GM12878 (cell line): Measurements from ENCODE around the gene LDB2. TPM values are rescaled to one million over a fixed set of nuclear protein-coding genes. Genes with fewer than 3 reads are reported as not detected.

ENCODE experiments used
- ATAC-seq: fragments of 200-7000 bp; cut with Tn5 transposase; 3 replicates; pipeline ENCODE4 v1.9.1; 2020; ENCODE audit warnings: mild to moderate bottlenecking, moderate library complexity
- BruUV-seq: library from RNA; stranded (reverse); fragments of 400-500 nt; replicated peaks from 2 replicates; lab custom pipeline; 2021; lab: Mats Ljungman, UMichigan
- CTCF ChIA-PET: fragments of 300-600 bp; sonication (Branson Sonifier 250); formaldehyde crosslinking; extraction: SDS; loops from one replicate; lab custom pipeline; 2021; ENCODE audit warnings: inconsistent platforms; lab: Yijun Ruan, JAX
- POLR2A ChIA-PET: fragments of 350-600 bp; formaldehyde crosslinking; extraction: SDS; loops from one replicate; lab custom pipeline; 2021; ENCODE audit warnings: inconsistent platforms; lab: Charles Lee
- RAD21 ChIA-PET: fragments of 300-600 bp; sonication (Branson Sonifier 250); formaldehyde crosslinking; loops from one replicate; lab custom pipeline; 2023; ENCODE audit warnings: antibody characterized with exemption; ENCODE audit not compliant: unreplicated experiment; lab: Charles Lee
- SMC1A ChIA-PET: fragments of 300-600 bp; sonication (Branson Sonifier 250); formaldehyde crosslinking; loops from one replicate; lab custom pipeline; 2023; ENCODE audit not compliant: unreplicated experiment, uncharacterized antibody; lab: Charles Lee
- DNase-seq: peaks from one replicate; pipeline ENCODE4 v3.0.0-alpha.2; 2011; ENCODE audit warnings: low read depth, low spot score
- FAIRE-seq: peaks from 3 replicates; lab custom pipeline; 2011; peaks lifted over from hg19 to GRCh38; lab: Jason Lieb, UNC
- H2AFZ ChIP-seq: 2 replicates; pipeline ENCODE4 v1.6.0; 2011; ENCODE audit warnings: low read depth, low read length, control low read depth; ENCODE audit not compliant: control insufficient read depth
- H3K27ac ChIP-seq: 2 replicates; pipeline ENCODE4 v1.5.1; 2011; ENCODE audit warnings: control low read depth; ENCODE audit not compliant: control insufficient read depth, insufficient read depth
- H3K27me3 ChIP-seq, 2 experiments: replicated peaks in 1 of 2; 2 replicates each; pipeline versions ENCODE4 v1.6.0 to v1.6.1; 2011; ENCODE audit warnings: low read length in 1 of 2; ENCODE audit not compliant: control insufficient read depth in 2 of 2, insufficient read depth in 2 of 2
- H3K36me3 ChIP-seq, 2 experiments: 2 replicates each; pipeline ENCODE4 v1.5.1; 2011; ENCODE audit warnings: low read length in 1 of 2; ENCODE audit not compliant: control insufficient read depth in 2 of 2, insufficient read depth in 2 of 2
- H3K4me1 ChIP-seq: 2 replicates; pipeline ENCODE4 v1.6.1; 2011; ENCODE audit warnings: mild to moderate bottlenecking, low read length, moderate library complexity, mixed read lengths; ENCODE audit not compliant: control insufficient read depth, insufficient read depth
- H3K4me2 ChIP-seq: 2 replicates; pipeline ENCODE4 v1.6.0; 2011; ENCODE audit warnings: control low read depth; ENCODE audit not compliant: control insufficient read depth, insufficient read depth
- H3K4me3 ChIP-seq: fragments of 200-600 bp; sonication (generic); 2 replicates; pipeline ENCODE4 v1.5.1; 2016
- H3K79me2 ChIP-seq: 2 replicates; pipeline ENCODE4 v1.6.0; 2011; ENCODE audit warnings: low read length; ENCODE audit not compliant: control insufficient read depth, insufficient read depth
- H3K9ac ChIP-seq: 2 replicates; pipeline ENCODE4 v1.8.0; 2011; ENCODE audit warnings: low read length, control low read depth, mixed read lengths; ENCODE audit not compliant: control insufficient read depth, insufficient read depth
- H3K9me3 ChIP-seq: replicated peaks from 3 replicates; pipeline ENCODE4 v1.5.1; 2011; ENCODE audit warnings: mild to moderate bottlenecking, low read length; ENCODE audit not compliant: control insufficient read depth, insufficient read depth
- H4K20me1 ChIP-seq: 2 replicates; pipeline ENCODE4 v1.6.0; 2011; ENCODE audit not compliant: control insufficient read depth, insufficient read depth
- BACH1 ChIP-seq: fragments of 450-650 bp; IDR thresholded peaks from 2 replicates; pipeline ENCODE4 v1.6.1; 2017; ENCODE audit warnings: mild to moderate bottlenecking, borderline replicate concordance
- BMI1 ChIP-seq: fragments of 450-650 bp; IDR thresholded peaks from 2 replicates; pipeline ENCODE4 v1.6.1; 2016; ENCODE audit warnings: mild to moderate bottlenecking, moderate library complexity, borderline replicate concordance
- CBX5 ChIP-seq: sonication (generic); IDR thresholded peaks from 2 replicates; pipeline ENCODE4 v1.6.1; 2016; ENCODE audit warnings: low read depth, moderate library complexity, mild to moderate bottlenecking, inconsistent platforms
- CREM ChIP-seq: IDR thresholded peaks from 2 replicates; pipeline ENCODE4 v1.6.1; 2014; ENCODE audit warnings: antibody characterized with exemption, low read depth
- DPF2 ChIP-seq: fragments of 450-650 bp; IDR thresholded peaks from 2 replicates; pipeline ENCODE4 v1.6.1; 2017; ENCODE audit warnings: mild to moderate bottlenecking
- EP300 ChIP-seq, 2 experiments: fragments of 150-350 bp in 1 of 2; IDR thresholded peaks; 2 replicates each; pipeline ENCODE4 v1.6.1; 2011 to 2012; ENCODE audit warnings: low read depth in 2 of 2, low read length in 2 of 2, borderline replicate concordance in 1 of 2, improper control_type of control experiment in 1 of 2, inconsistent platforms in 1 of 2; ENCODE audit not compliant: control insufficient read depth in 1 of 2
- IKZF2 ChIP-seq, 2 experiments: fragments of 450-650 bp; IDR thresholded peaks; 2 replicates each; pipeline ENCODE4 v1.6.1; 2017; ENCODE audit warnings: mild to moderate bottlenecking in 2 of 2, moderate library complexity in 2 of 2
- MTA2 ChIP-seq: fragments of 450-650 bp; IDR thresholded peaks from 2 replicates; pipeline ENCODE4 v1.6.1; 2016; ENCODE audit warnings: low read depth, mild to moderate bottlenecking, moderate library complexity
- PKNOX1 ChIP-seq: fragments of 450-650 bp; IDR thresholded peaks from 2 replicates; pipeline ENCODE4 v1.6.1; 2016; ENCODE audit warnings: mild to moderate bottlenecking
- POLR2AphosphoS5 ChIP-seq: IDR thresholded peaks from 2 replicates; pipeline ENCODE4 v1.6.1; 2011; ENCODE audit warnings: mild to moderate bottlenecking, low read length, inconsistent platforms
- PRDM15 ChIP-seq: fragments of 450-650 bp; formaldehyde crosslinking; IDR thresholded peaks from 2 replicates; pipeline ENCODE4 v1.4.0; 2020; ENCODE audit warnings: mild to moderate bottlenecking, moderate library complexity
- TARDBP ChIP-seq: IDR thresholded peaks from 2 replicates; pipeline ENCODE4 v1.6.1; 2016; ENCODE audit warnings: borderline replicate concordance
- WGBS: methylation state at CpG from one replicate; pipeline ENCODE4 v1.1.6; 2016; ENCODE audit warnings: low lambda C conversion rate; ENCODE audit not compliant: insufficient replicate concordance, insufficient coverage; ENCODE audit errors: missing lambda C conversion rate; 5-methylcytosine and 5-hydroxymethylcytosine counted together
- in situ Hi-C: fragments of 300-500 bp; cut with MboI; formaldehyde crosslinking; loops from 9 replicates; pipeline ENCODE4 v1.14.3; 2018; ENCODE audit warnings: mixed read lengths
- intact Hi-C: fragments of 100-400 bp; cut with micrococcal nuclease; formaldehyde crosslinking; loops from one replicate; pipeline ENCODE4 v1.14.2; 2022; ENCODE audit not compliant: unreplicated experiment
- polyA plus RNA-seq, 11 experiments: library from polyadenylated mRNA; depleted of rRNA in 4 of 11; unstranded in 6 of 11; stranded (reverse) in 5 of 11; fragments of >200 nt; fragmentation: Nextera tagmentation in 4 of 11; fragmentation: Illumina TruSeq in 1 of 11; extraction: Ambion mirVana in 4 of 11; extraction: Trizol in 1 of 11; gene quantifications; 1 replicate in 1 of 11; 2 replicates in 10 of 11; pipeline versions ENCODE4 v1.2.1 to v1.2.3, GENCODE V29; 2011 to 2016; ENCODE audit warnings: inconsistent platforms in 2 of 11, missing spikeins in 2 of 11, low read depth in 1 of 11
- total RNA-seq, 4 experiments: library from RNA; depleted of rRNA in 3 of 4; stranded (reverse); fragments of >200 nt in 3 of 4; fragmentation: Illumina TruSeq in 1 of 4; extraction: Trizol in 1 of 4; gene quantifications; 2 replicates each; pipeline versions ENCODE4 v1.2.1 to v1.2.3, GENCODE V29; 2013 to 2021
- TF ChIP-seq, protein P1 (sequence below): fragments of 450-650 bp; IDR thresholded peaks from 2 replicates; pipeline ENCODE4 v1.6.1; 2018; ENCODE audit warnings: mild to moderate bottlenecking, low read depth, moderate library complexity; ENCODE audit not compliant: partially characterized antibody
- TF ChIP-seq, protein P2 (sequence below): fragments of 450-650 bp; conservative IDR thresholded peaks from 2 replicates; pipeline ENCODE4 v1.6.1; 2017; ENCODE audit warnings: mild to moderate bottlenecking, moderate library complexity

Gene LDB2
- total and polyA plus RNA-seq, 10 of the 15 experiments (the other 5 are each of a cell fraction or from before 2014, with no cell fraction given), result 0.15 TPM; not detected in 9

DNA sequence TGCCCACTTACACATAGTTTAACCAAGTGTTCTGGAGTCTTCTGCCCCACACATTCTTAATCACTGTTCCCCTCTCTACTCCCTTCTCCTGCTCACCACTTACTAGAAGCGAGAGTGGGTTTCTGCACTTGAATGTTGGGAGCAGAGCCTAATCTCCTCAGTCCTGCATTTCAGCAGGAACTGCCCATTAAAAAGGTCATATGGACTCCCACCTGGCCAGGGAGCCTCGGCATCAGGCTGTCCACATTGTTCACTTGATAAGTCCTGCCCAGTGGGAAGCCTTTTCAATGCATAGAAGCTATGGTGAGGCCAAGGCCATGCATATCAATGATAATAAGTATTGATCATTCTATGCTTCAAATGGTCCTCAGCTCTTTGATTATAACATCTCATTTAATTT is 144.3 kb downstream of the LDB2 start:
- RAD21 ChIA-PET, result no interaction called here
- no TSS peak for BruUV-seq
- no peak for ATAC-seq
- no peaks in the 10 kb centered on the region for H3K4me1 ChIP-seq
- no peaks in the 10 kb centered on the region for H3K27me3 ChIP-seq
- 0% methylated on average over 2 of the region's 2 CpGs for WGBS
- H3K36me3 ChIP-seq, result no peaks in the 10 kb centered on the region
- no peak overlapping the region for H3K27ac ChIP-seq
- H2AFZ ChIP-seq, result no peak overlapping the region
- no peak overlapping the region for H3K4me3 ChIP-seq
- CTCF ChIA-PET, result no interaction called here
- SMC1A ChIA-PET, result no interaction called here
- H3K4me2 ChIP-seq, result no peak overlapping the region
- POLR2A ChIA-PET, result no interaction called here
- no peaks in the 10 kb centered on the region for H3K9me3 ChIP-seq
- TF ChIP-seq PRDM15 (CRISPR knock-in tag) (no peak), IKZF2 (IDR thresholded peaks at IDR 0.05) (no peak), DPF2 (no peak), MTA2 (no peak), CREM (no peak), POLR2AphosphoS5 (no peak), EP300 (IDR thresholded peaks at IDR 0.05; ENCODE audit: borderline replicate concordance in 1 of 2, control insufficient read depth in 1 of 2, low read depth in 2 of 2, low read length in 2 of 2) (no peak), CBX5 (no peak), TARDBP (no peak), BMI1 (no peak), BACH1 (no peak), PKNOX1 (no peak)
- TF ChIP-seq, protein P1, sequence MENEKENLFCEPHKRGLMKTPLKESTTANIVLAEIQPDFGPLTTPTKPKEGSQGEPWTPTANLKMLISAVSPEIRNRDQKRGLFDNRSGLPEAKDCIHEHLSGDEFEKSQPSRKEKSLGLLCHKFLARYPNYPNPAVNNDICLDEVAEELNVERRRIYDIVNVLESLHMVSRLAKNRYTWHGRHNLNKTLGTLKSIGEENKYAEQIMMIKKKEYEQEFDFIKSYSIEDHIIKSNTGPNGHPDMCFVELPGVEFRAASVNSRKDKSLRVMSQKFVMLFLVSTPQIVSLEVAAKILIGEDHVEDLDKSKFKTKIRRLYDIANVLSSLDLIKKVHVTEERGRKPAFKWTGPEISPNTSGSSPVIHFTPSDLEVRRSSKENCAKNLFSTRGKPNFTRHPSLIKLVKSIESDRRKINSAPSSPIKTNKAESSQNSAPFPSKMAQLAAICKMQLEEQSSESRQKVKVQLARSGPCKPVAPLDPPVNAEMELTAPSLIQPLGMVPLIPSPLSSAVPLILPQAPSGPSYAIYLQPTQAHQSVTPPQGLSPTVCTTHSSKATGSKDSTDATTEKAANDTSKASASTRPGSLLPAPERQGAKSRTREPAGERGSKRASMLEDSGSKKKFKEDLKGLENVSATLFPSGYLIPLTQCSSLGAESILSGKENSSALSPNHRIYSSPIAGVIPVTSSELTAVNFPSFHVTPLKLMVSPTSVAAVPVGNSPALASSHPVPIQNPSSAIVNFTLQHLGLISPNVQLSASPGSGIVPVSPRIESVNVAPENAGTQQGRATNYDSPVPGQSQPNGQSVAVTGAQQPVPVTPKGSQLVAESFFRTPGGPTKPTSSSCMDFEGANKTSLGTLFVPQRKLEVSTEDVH, result no peak
- TF ChIP-seq, protein P2, sequence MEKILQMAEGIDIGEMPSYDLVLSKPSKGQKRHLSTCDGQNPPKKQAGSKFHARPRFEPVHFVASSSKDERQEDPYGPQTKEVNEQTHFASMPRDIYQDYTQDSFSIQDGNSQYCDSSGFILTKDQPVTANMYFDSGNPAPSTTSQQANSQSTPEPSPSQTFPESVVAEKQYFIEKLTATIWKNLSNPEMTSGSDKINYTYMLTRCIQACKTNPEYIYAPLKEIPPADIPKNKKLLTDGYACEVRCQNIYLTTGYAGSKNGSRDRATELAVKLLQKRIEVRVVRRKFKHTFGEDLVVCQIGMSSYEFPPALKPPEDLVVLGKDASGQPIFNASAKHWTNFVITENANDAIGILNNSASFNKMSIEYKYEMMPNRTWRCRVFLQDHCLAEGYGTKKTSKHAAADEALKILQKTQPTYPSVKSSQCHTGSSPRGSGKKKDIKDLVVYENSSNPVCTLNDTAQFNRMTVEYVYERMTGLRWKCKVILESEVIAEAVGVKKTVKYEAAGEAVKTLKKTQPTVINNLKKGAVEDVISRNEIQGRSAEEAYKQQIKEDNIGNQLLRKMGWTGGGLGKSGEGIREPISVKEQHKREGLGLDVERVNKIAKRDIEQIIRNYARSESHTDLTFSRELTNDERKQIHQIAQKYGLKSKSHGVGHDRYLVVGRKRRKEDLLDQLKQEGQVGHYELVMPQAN, result no peak
- no peaks in the 10 kb centered on the region for H3K79me2 ChIP-seq
- intact Hi-C loops (no loop called here), in situ Hi-C loops (no loop called here)
- DNase-seq, result no peak
- no peak overlapping the region for H3K9ac ChIP-seq
- no peak for FAIRE-seq
- H4K20me1 ChIP-seq, result no peaks in the 10 kb centered on the region
